Measurements from ENCODE around the gene ANAPC2.
A peak's percentile ranks its signal among the peaks of the same experiment; 100 is the strongest.

ANAPC2 gene

GRCh38 chr9:137169896-137170358 lies 18.4 kb downstream of the ANAPC2 start, which contains the start of gene LRRC26:
Gene LRRC26, minus strand, starts transcription at chr9:137170051. Its CDS starts 108 bp downstream, at chr9:137169943.
- H2AFZ ChIP-seq (ENCODE audit: low read depth, low read length), result no peak within 1 kb of the TSS
- H3K23ac ChIP-seq (ENCODE audit: low read length in 2 of 2), result peak within 1 kb of the TSS in 1 of 2 experiments; percentile 85
- H3K9ac ChIP-seq (ENCODE audit: low read length), result no peak within 1 kb of the TSS
- H3K36me3 ChIP-seq (ENCODE audit: control insufficient read depth in 1 of 2, insufficient read depth in 2 of 2, low read depth in 1 of 2, low read length in 2 of 2), result no peaks in the 10 kb centered on the region
- H2AK5ac ChIP-seq (ENCODE audit: low read length, severe bottlenecking), result no peak within 1 kb of the TSS
- H2BK12ac ChIP-seq (ENCODE audit: low read length in 2 of 2), result no peak within 1 kb of the TSS
- no peak within 1 kb of the TSS for H3K27ac ChIP-seq (ENCODE audit: low read length, poor library complexity, severe bottlenecking)
- H3K79me1 ChIP-seq (replicated peaks; ENCODE audit: low read length, poor library complexity, severe bottlenecking), result no peaks in the 10 kb centered on the region
- no peak for DNase-seq
- no peak within 1 kb of the TSS for H3K4ac ChIP-seq (ENCODE audit: low read depth in 1 of 2, low read length in 2 of 2)
- H3K27me3 ChIP-seq (ENCODE audit: control insufficient read depth in 1 of 2, insufficient read depth in 1 of 2, low read length in 2 of 2), result peaks cover 75 to 86% of the 10 kb centered on the region in 2 experiments
- peak within 1 kb of the TSS; percentile 73 for H3K4me2 ChIP-seq (ENCODE audit: low read length, poor library complexity, severe bottlenecking)
- H3K9me3 ChIP-seq (ENCODE audit: control insufficient read depth, low read length), result no peaks in the 10 kb centered on the region
- H2BK120ac ChIP-seq (ENCODE audit: low read depth, low read length), result no peak within 1 kb of the TSS
- H2BK5ac ChIP-seq (ENCODE audit: low read depth, low read length, poor library complexity, severe bottlenecking), result no peak within 1 kb of the TSS
- no peak within 1 kb of the TSS for H3K18ac ChIP-seq (ENCODE audit: low read depth in 1 of 2, low read length in 2 of 2)
- peak within 1 kb of the TSS in 1 of 2 experiments; percentile 38 for H3K4me3 ChIP-seq (ENCODE audit: insufficient read depth in 1 of 2, low read depth in 1 of 2, low read length in 2 of 2)
- H4K91ac ChIP-seq (ENCODE audit: low read length), result no peak within 1 kb of the TSS
- H4K8ac ChIP-seq (ENCODE audit: low read length), result no peak within 1 kb of the TSS
- WGBS, result 27% methylated on average over 41 of the region's 41 CpGs
- peaks cover 21% of the 10 kb centered on the region for H3K4me1 ChIP-seq (ENCODE audit: control insufficient read depth, insufficient read depth, low read depth, low read length)
- H2BK15ac ChIP-seq (ENCODE audit: low read depth, poor library complexity, severe bottlenecking), result no peak within 1 kb of the TSS
- no peak within 1 kb of the TSS for H3K14ac ChIP-seq (ENCODE audit: low read length in 2 of 2)

- H4K8ac ChIP-seq (ENCODE audit: low read length), result no peak overlapping the region
- H2AK5ac ChIP-seq (ENCODE audit: low read length, severe bottlenecking), result no peak overlapping the region
- no peak overlapping the region for H3K27ac ChIP-seq (ENCODE audit: low read length, poor library complexity, severe bottlenecking)
- H2BK120ac ChIP-seq (ENCODE audit: low read depth, low read length), result no peak overlapping the region
- H3K14ac ChIP-seq (ENCODE audit: low read length in 2 of 2), result no peak overlapping the region
- 2% methylated on average over 83 of the region's 124 CpGs for whole genome bisulfite sequencing
- H2BK5ac ChIP-seq (ENCODE audit: low read depth, low read length, poor library complexity, severe bottlenecking), result no peak overlapping the region
- H2AFZ ChIP-seq (ENCODE audit: low read depth, low read length), result no peak overlapping the region
- no peak overlapping the region for H2BK12ac ChIP-seq (ENCODE audit: low read length in 2 of 2)
- peak overlapping the region in 1 of 2 experiments; percentile 85 for H3K23ac ChIP-seq (ENCODE audit: low read length in 2 of 2)
- peak overlapping the region in 1 of 2 experiments; percentile 38 for H3K4me3 ChIP-seq (ENCODE audit: insufficient read depth in 1 of 2, low read depth in 1 of 2, low read length in 2 of 2)
- peaks cover 21% of the 10 kb centered on the region for H3K4me1 ChIP-seq (ENCODE audit: control insufficient read depth, insufficient read depth, low read depth, low read length)
- peak overlapping the region; percentile 73 for H3K4me2 ChIP-seq (ENCODE audit: low read length, poor library complexity, severe bottlenecking)
- no peak overlapping the region for H4K91ac ChIP-seq (ENCODE audit: low read length)
- H3K18ac ChIP-seq (ENCODE audit: low read depth in 1 of 2, low read length in 2 of 2), result no peak overlapping the region
- no peak overlapping the region for H2BK15ac ChIP-seq (ENCODE audit: low read depth, poor library complexity, severe bottlenecking)
- H3K9me3 ChIP-seq (ENCODE audit: control insufficient read depth, low read length), result no peaks in the 10 kb centered on the region
- H3K4ac ChIP-seq (ENCODE audit: low read depth in 1 of 2, low read length in 2 of 2), result no peak overlapping the region
- DNase-seq, result peak; percentile 29
- peaks cover 83 to 88% of the 10 kb centered on the region in 2 experiments for H3K27me3 ChIP-seq (ENCODE audit: control insufficient read depth in 1 of 2, insufficient read depth in 1 of 2, low read length in 2 of 2)
- H3K9ac ChIP-seq (ENCODE audit: low read length), result no peak overlapping the region
- H3K79me1 ChIP-seq (replicated peaks; ENCODE audit: low read length, poor library complexity, severe bottlenecking), result no peaks in the 10 kb centered on the region
- H3K36me3 ChIP-seq (ENCODE audit: control insufficient read depth in 1 of 2, insufficient read depth in 2 of 2, low read depth in 1 of 2, low read length in 2 of 2), result no peaks in the 10 kb centered on the region
Observed at GRCh38 chr9:137168904-137169856, 19.2 kb downstream of the ANAPC2 start.

- Histone ChIP-seq H2AFZ (ENCODE audit: low read depth, low read length) (no peak overlapping the region), H2BK12ac (ENCODE audit: low read length in 2 of 2) (no peak overlapping the region), H3K23ac (ENCODE audit: low read length in 2 of 2) (no peak overlapping the region), H3K18ac (ENCODE audit: low read depth in 1 of 2, low read length in 2 of 2) (no peak overlapping the region), H3K4ac (ENCODE audit: low read depth in 1 of 2, low read length in 2 of 2) (no peak overlapping the region), H3K27ac (ENCODE audit: low read length, poor library complexity, severe bottlenecking) (no peak overlapping the region), H3K9ac (ENCODE audit: low read length) (no peak overlapping the region), H2BK5ac (ENCODE audit: low read depth, low read length, poor library complexity, severe bottlenecking) (no peak overlapping the region), H2BK15ac (ENCODE audit: low read depth, poor library complexity, severe bottlenecking) (no peak overlapping the region), H4K8ac (ENCODE audit: low read length) (no peak overlapping the region), H2BK120ac (ENCODE audit: low read depth, low read length) (no peak overlapping the region), H3K36me3 (ENCODE audit: control insufficient read depth in 1 of 2, insufficient read depth in 2 of 2, low read depth in 1 of 2, low read length in 2 of 2) (no peaks in the 10 kb centered on the region), H3K9me3 (ENCODE audit: control insufficient read depth, low read length) (no peaks in the 10 kb centered on the region), H3K4me2 (ENCODE audit: low read length, poor library complexity, severe bottlenecking) (peak overlapping the region; percentile 73), H2AK5ac (ENCODE audit: low read length, severe bottlenecking) (no peak overlapping the region), H3K4me1 (ENCODE audit: control insufficient read depth, insufficient read depth, low read depth, low read length) (peaks cover 21% of the 10 kb centered on the region), H4K91ac (ENCODE audit: low read length) (no peak overlapping the region), H3K4me3 (ENCODE audit: insufficient read depth in 1 of 2, low read depth in 1 of 2, low read length in 2 of 2) (peak overlapping the region in 1 of 2 experiments; percentile 31), H3K79me1 (replicated peaks; ENCODE audit: low read length, poor library complexity, severe bottlenecking) (no peaks in the 10 kb centered on the region), H3K14ac (ENCODE audit: low read length in 2 of 2) (no peak overlapping the region), H3K27me3 (ENCODE audit: control insufficient read depth in 1 of 2, insufficient read depth in 1 of 2, low read length in 2 of 2) (peaks cover 84 to 88% of the 10 kb centered on the region in 2 experiments)
- DNase-seq, result no peak
- 6% methylated on average over 33 of the region's 36 CpGs for WGBS
Observed at GRCh38 chr9:137168573-137168903, 19.8 kb downstream of the ANAPC2 start.

DNA sequence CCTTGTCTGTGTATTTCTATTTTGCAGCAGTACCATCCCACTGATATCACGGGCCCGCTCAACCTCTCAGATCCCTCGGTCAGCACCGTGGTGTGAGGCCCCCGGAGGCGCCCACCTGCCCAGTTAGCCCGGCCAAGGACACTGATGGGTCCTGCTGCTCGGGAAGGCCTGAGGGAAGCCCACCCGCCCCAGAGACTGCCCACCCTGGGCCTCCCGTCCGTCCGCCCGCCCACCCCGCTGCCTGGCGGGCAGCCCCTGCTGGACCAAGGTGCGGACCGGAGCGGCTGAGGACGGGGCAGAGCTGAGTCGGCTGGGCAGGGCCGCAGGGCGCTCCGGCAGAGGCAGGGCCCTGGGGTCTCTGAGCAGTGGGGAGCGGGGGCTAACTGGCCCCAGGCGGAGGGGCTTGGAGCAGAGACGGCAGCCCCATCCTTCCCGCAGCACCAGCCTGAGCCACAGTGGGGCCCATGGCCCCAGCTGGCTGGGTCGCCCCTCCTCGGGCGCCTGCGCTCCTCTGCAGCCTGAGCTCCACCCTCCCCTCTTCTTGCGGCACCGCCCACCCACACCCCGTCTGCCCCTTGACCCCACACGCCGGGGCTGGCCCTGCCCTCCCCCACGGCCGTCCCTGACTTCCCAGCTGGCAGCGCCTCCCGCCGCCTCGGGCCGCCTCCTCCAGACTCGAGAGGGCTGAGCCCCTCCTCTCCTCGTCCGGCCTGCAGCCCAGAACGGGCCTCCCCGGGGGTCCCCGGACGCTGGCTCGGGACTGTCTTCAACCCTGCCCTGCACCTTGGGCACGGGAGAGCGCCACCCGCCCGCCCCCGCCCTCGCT lies 20.4 kb downstream of the ANAPC2 start:
- peaks cover 26% of the 10 kb centered on the region for H3K4me1 ChIP-seq (ENCODE audit: control insufficient read depth, insufficient read depth, low read depth, low read length)
- no peak overlapping the region for H2BK12ac ChIP-seq (ENCODE audit: low read length in 2 of 2)
- H3K14ac ChIP-seq (ENCODE audit: low read length in 2 of 2), result no peak overlapping the region
- H3K27me3 ChIP-seq (ENCODE audit: control insufficient read depth in 1 of 2, insufficient read depth in 1 of 2, low read length in 2 of 2), result peaks cover 87% of the 10 kb centered on the region in 2 experiments
- 16% methylated on average over 53 of the region's 57 CpGs for WGBS
- DNase-seq, result no peak
- no peak overlapping the region for H4K91ac ChIP-seq (ENCODE audit: low read length)
- no peak overlapping the region for H3K18ac ChIP-seq (ENCODE audit: low read depth in 1 of 2, low read length in 2 of 2)
- no peak overlapping the region for H3K27ac ChIP-seq (ENCODE audit: low read length, poor library complexity, severe bottlenecking)
- H4K8ac ChIP-seq (ENCODE audit: low read length), result no peak overlapping the region
- no peak overlapping the region for H3K9ac ChIP-seq (ENCODE audit: low read length)
- no peak overlapping the region for H2BK5ac ChIP-seq (ENCODE audit: low read depth, low read length, poor library complexity, severe bottlenecking)
- no peak overlapping the region for H3K23ac ChIP-seq (ENCODE audit: low read length in 2 of 2)
- H2AFZ ChIP-seq (ENCODE audit: low read depth, low read length), result no peak overlapping the region
- H3K4me2 ChIP-seq (ENCODE audit: low read length, poor library complexity, severe bottlenecking), result no peak overlapping the region
- no peak overlapping the region for H2BK120ac ChIP-seq (ENCODE audit: low read depth, low read length)
- H3K4me3 ChIP-seq (ENCODE audit: insufficient read depth in 1 of 2, low read depth in 1 of 2, low read length in 2 of 2), result no peak overlapping the region
- H3K79me1 ChIP-seq (replicated peaks; ENCODE audit: low read length, poor library complexity, severe bottlenecking), result no peaks in the 10 kb centered on the region
- no peaks in the 10 kb centered on the region for H3K9me3 ChIP-seq (ENCODE audit: control insufficient read depth, low read length)
- H2BK15ac ChIP-seq (ENCODE audit: low read depth, poor library complexity, severe bottlenecking), result no peak overlapping the region
- H3K4ac ChIP-seq (ENCODE audit: low read depth in 1 of 2, low read length in 2 of 2), result no peak overlapping the region
- H2AK5ac ChIP-seq (ENCODE audit: low read length, severe bottlenecking), result no peak overlapping the region
- H3K36me3 ChIP-seq (ENCODE audit: control insufficient read depth in 1 of 2, insufficient read depth in 2 of 2, low read depth in 1 of 2, low read length in 2 of 2), result no peaks in the 10 kb centered on the region
